B cell (primary cell): ENCODE results near the gene STPG1. TPM values are rescaled to one million over a fixed set of nuclear protein-coding genes. Genes with fewer than 3 reads are reported as not detected.

Experiments used
- ATAC-seq: fragments of 200-7000 bp; cut with Tn5 transposase; one replicate; pipeline ENCODE4 v1.10.0; 2021; ENCODE audit warnings: low read depth, mild to moderate bottlenecking, moderate number of reproducible peaks, moderate library complexity
- CTCF ChIA-PET: fragments of 350-600 bp; sonication (Branson Sonifier 250); formaldehyde crosslinking; loops from one replicate; lab custom pipeline; 2021; ENCODE audit warnings: antibody characterized with exemption, inconsistent platforms; lab: Charles Lee
- POLR2A ChIA-PET: fragments of 350-600 bp; sonication (Branson Sonifier 250); formaldehyde crosslinking; loops from one replicate; lab custom pipeline; 2021; ENCODE audit warnings: antibody characterized with exemption; lab: Charles Lee
- DNase-seq: peaks from one replicate; pipeline ENCODE4 v3.0.0; 2013
- H2AFZ ChIP-seq: 2 replicates; pipeline ENCODE4 v1.6.1; 2012; ENCODE audit warnings: mild to moderate bottlenecking, low read depth, low read length; ENCODE audit not compliant: insufficient read depth, poor library complexity, severe bottlenecking
- H3K27ac ChIP-seq, 2 donors: 1 replicate in 1 of 2; 2 replicates in 1 of 2; pipeline ENCODE4 v1.5.1; 2012 to 2013; ENCODE audit warnings: low read length in 2 of 2, mild to moderate bottlenecking in 2 of 2, moderate library complexity in 1 of 2
- H3K27me3 ChIP-seq, 4 experiments: fragments of 200-600 bp in 1 of 4; sonication (generic) in 1 of 4; replicated peaks in 1 of 4; 1 replicate in 2 of 4; 2 replicates in 2 of 4; pipeline versions ENCODE4 v1.6.1 to v1.7.0; 2013 to 2016; ENCODE audit warnings: low read length in 3 of 4, mild to moderate bottlenecking in 2 of 4, mixed read lengths in 1 of 4, moderate library complexity in 1 of 4; ENCODE audit not compliant: insufficient read depth in 4 of 4, control insufficient read depth in 3 of 4; ENCODE audit errors: control extremely low read depth in 1 of 4
- H3K36me3 ChIP-seq, 2 experiments: replicated peaks in 1 of 2; 1 replicate in 1 of 2; 2 replicates in 1 of 2; pipeline versions ENCODE4 v1.6.1 to v1.7.1; 2013; ENCODE audit warnings: low read length in 1 of 2; ENCODE audit not compliant: insufficient read depth in 2 of 2, control insufficient read depth in 1 of 2; ENCODE audit errors: control extremely low read depth in 1 of 2, extremely low read depth in 1 of 2
- H3K4me1 ChIP-seq, 2 donors: fragments of 200-600 bp in 1 of 2; sonication (generic) in 1 of 2; 1 replicate in 1 of 2; 2 replicates in 1 of 2; pipeline versions ENCODE4 v1.5.1 to v1.6.1; 2013 to 2017; ENCODE audit warnings: low read length in 2 of 2; ENCODE audit not compliant: control insufficient read depth in 2 of 2, insufficient read depth in 2 of 2
- H3K4me2 ChIP-seq: replicated peaks from 2 replicates; pipeline ENCODE3; 2012; ENCODE audit warnings: mild to moderate bottlenecking, low read depth, low read length; ENCODE audit not compliant: poor library complexity, severe bottlenecking
- H3K4me3 ChIP-seq, 5 experiments: fragments of 200-600 bp in 1 of 5; sonication (generic) in 1 of 5; 1 replicate in 3 of 5; 2 replicates in 2 of 5; pipeline versions ENCODE4 v1.5.1 to v1.7.0; 2011 to 2016; ENCODE audit warnings: low read length in 4 of 5, mild to moderate bottlenecking in 4 of 5, low read depth in 2 of 5, control low read depth in 1 of 5, moderate library complexity in 1 of 5; ENCODE audit not compliant: insufficient read depth in 1 of 5; ENCODE audit errors: control extremely low read depth in 1 of 5, extremely low read depth in 1 of 5
- H3K79me2 ChIP-seq: fragments of 200-600 bp; sonication (generic); one replicate; pipeline ENCODE4 v1.6.0; 2016; ENCODE audit warnings: low read length; ENCODE audit not compliant: control insufficient read depth, insufficient read depth
- H3K9ac ChIP-seq: fragments of 200-600 bp; sonication (generic); 2 replicates; pipeline ENCODE4 v1.6.1; 2017; ENCODE audit warnings: mild to moderate bottlenecking, low read length, moderate library complexity
- H3K9me3 ChIP-seq, 3 donors: one replicate each; pipeline versions ENCODE4 v1.6.1 to v1.7.1; 2013; ENCODE audit warnings: low read length in 2 of 3; ENCODE audit not compliant: control insufficient read depth in 2 of 3, insufficient read depth in 1 of 3; ENCODE audit errors: control extremely low read depth in 1 of 3
- H4K20me1 ChIP-seq: 2 replicates; pipeline ENCODE4 v1.6.0; 2012; ENCODE audit warnings: mild to moderate bottlenecking, low read length; ENCODE audit not compliant: insufficient read depth, control insufficient read depth, poor library complexity, severe bottlenecking
- H3K27ac Mint-ChIP-seq: one replicate; pipeline ENCODE4 v1.8.0; 2021; ENCODE audit warnings: mixed read lengths
- H3K27me3 Mint-ChIP-seq: one replicate; pipeline ENCODE4 v1.8.0; 2021; ENCODE audit warnings: mixed read lengths
- H3K4me1 Mint-ChIP-seq: one replicate; pipeline ENCODE4 v1.8.0; 2021; ENCODE audit warnings: mixed read lengths
- H3K4me3 Mint-ChIP-seq: one replicate; pipeline ENCODE4 v1.8.0; 2021; ENCODE audit warnings: mixed read lengths
- H3K9me3 Mint-ChIP-seq: one replicate; pipeline ENCODE4 v1.8.0; 2022; ENCODE audit warnings: mixed read lengths; ENCODE audit not compliant: insufficient read depth
- CTCF ChIP-seq: fragments of 200-600 bp; IDR thresholded peaks from one replicate; pipeline ENCODE4 v1.8.0; 2022; ENCODE audit warnings: antibody characterized with exemption, mild to moderate bottlenecking
- EZH2 ChIP-seq: IDR thresholded peaks from 2 replicates; pipeline ENCODE4 v1.6.1; 2012; ENCODE audit warnings: borderline replicate concordance, low read depth, mild to moderate bottlenecking, moderate library complexity, low read length; ENCODE audit not compliant: insufficient read depth, poor library complexity, severe bottlenecking
- WGBS: methylation state at CpG from one replicate; pipeline ENCODE4 v1.1.5; 2013; ENCODE audit warnings: missing lambda C conversion rate; ENCODE audit not compliant: insufficient coverage; 5-methylcytosine and 5-hydroxymethylcytosine counted together
- intact Hi-C: fragments of 100-400 bp; cut with micrococcal nuclease; formaldehyde crosslinking; loops from one replicate; pipeline ENCODE4 v1.10.0; 2022
- polyA plus RNA-seq: library from polyadenylated mRNA; depleted of rRNA; stranded (reverse); fragments of >200 nt; gene quantifications from 2 replicates; pipeline ENCODE4 v1.2.3, GENCODE V29; 2012
- total RNA-seq, 2 donors: library from RNA; stranded (reverse); fragments of 120-200 nt in 1 of 2; gene quantifications; 1 replicate in 1 of 2; 2 replicates in 1 of 2; pipeline versions ENCODE4 v1.2.3 to v1.2.4, GENCODE V29; 2013 to 2022

Gene STPG1
- total and polyA plus RNA-seq, 2 donors (not counting 1 experiment from before 2014, with no cell fraction given): 4.6 to 6.1 TPM

- intact Hi-C loops: no loop called here
- no peak overlapping the region for H3K4me3 ChIP-seq
- no peak overlapping the region for H2AFZ ChIP-seq
- WGBS: 100% methylated on average over 1 of the region's 1 CpG
- no peak overlapping the region for H3K27ac Mint-ChIP-seq
- POLR2A ChIA-PET: no interaction called here
- peaks cover 30% of the 10 kb centered on the region for H4K20me1 ChIP-seq
- no peak overlapping the region for H3K4me2 ChIP-seq
- CTCF ChIA-PET: interaction anchor here (0.8 kb wide), 1 partner anchor 10 kb away, joined by 3 read pairs; no protein-coding TSS in a partner anchor
- no peak overlapping the region for H3K27ac ChIP-seq
- no peaks in the 10 kb centered on the region for H3K27me3 Mint-ChIP-seq
- peaks cover 0 to 41% of the 10 kb centered on the region in 2 experiments for H3K36me3 ChIP-seq
- peaks cover 5% of the 10 kb centered on the region for H3K4me1 Mint-ChIP-seq
- no peak overlapping the region for H3K4me3 Mint-ChIP-seq
- H3K79me2 ChIP-seq: peaks cover 48% of the 10 kb centered on the region
- no peaks in the 10 kb centered on the region for H3K9me3 Mint-ChIP-seq
- H3K9me3 ChIP-seq: no peaks in the 10 kb centered on the region
- DNase-seq (no peak), ATAC-seq (no peak)
- no peak overlapping the region for H3K9ac ChIP-seq
- TF ChIP-seq EZH2: no peak
- TF ChIP-seq CTCF: no peak
- H3K27me3 ChIP-seq: no peaks in the 10 kb centered on the region
- no peaks in the 10 kb centered on the region for H3K4me1 ChIP-seq
Measured at GRCh38 chr1:24427545-24427862, 13.9 kb upstream of the STPG1 start.

GRCh38 chr1:24426744-24427544 lies 13.4 kb upstream of the STPG1 start:
- H3K27ac Mint-ChIP-seq: no peak overlapping the region
- peaks cover 5% of the 10 kb centered on the region for H3K4me1 Mint-ChIP-seq
- H3K4me3 Mint-ChIP-seq: no peak overlapping the region

More at GRCh38 chr1:24426744-24427544, 13.4 kb upstream of the STPG1 start:
- Histone ChIP-seq H4K20me1 (peaks cover 35% of the 10 kb centered on the region), H3K4me3 (no peak overlapping the region), H3K4me2 (no peak overlapping the region), H3K4me1 (no peaks in the 10 kb centered on the region), H3K27ac (no peak overlapping the region), H2AFZ (no peak overlapping the region), H3K36me3 (peaks cover 0 to 45% of the 10 kb centered on the region in 2 experiments), H3K27me3 (no peaks in the 10 kb centered on the region), H3K79me2 (peaks cover 54% of the 10 kb centered on the region), H3K9me3 (no peaks in the 10 kb centered on the region), H3K9ac (no peak overlapping the region)
- ATAC-seq (no peak), DNase-seq (no peak)
- POLR2A ChIA-PET: interaction anchor here (1.7 kb wide), 1 partner anchor 10 kb away, joined by 9 read pairs; no protein-coding TSS in a partner anchor
- H3K9me3 Mint-ChIP-seq: no peaks in the 10 kb centered on the region
- intact Hi-C loops: no loop called here
- 98% methylated on average over 6 of the region's 7 CpGs for whole genome bisulfite sequencing
- no peaks in the 10 kb centered on the region for H3K27me3 Mint-ChIP-seq
- CTCF ChIA-PET: interaction anchor here (0.8 kb wide), 1 partner anchor 10 kb away, joined by 3 read pairs; no protein-coding TSS in a partner anchor
- no peak for TF ChIP-seq EZH2
- TF ChIP-seq CTCF: no peak
